K562 (cell line): ENCODE measurements around the gene PLA2G3.

Experiments
- HDAC1 ChIP-seq, 2 experiments: fragments of 450-650 bp; IDR thresholded peaks; 2 replicates each; pipeline ENCODE4 v1.6.1; 2016 to 2017; ENCODE audit warnings: inconsistent platforms in 1 of 2, mild to moderate bottlenecking in 1 of 2, moderate library complexity in 1 of 2
- JUND ChIP-seq, 2 experiments: IDR thresholded peaks; 2 replicates in 1 of 2; 3 replicates in 1 of 2; pipeline ENCODE4 v1.6.1; 2011; ENCODE audit warnings: borderline replicate concordance in 2 of 2, low read depth in 2 of 2, low read length in 2 of 2, improper control_type of control experiment in 1 of 2, missing biosample characterization in 1 of 2, missing genetic modification characterization in 1 of 2, missing genetic modification reagents in 1 of 2
- MYC ChIP-seq, 2 experiments: fragments of 250-450 bp in 1 of 2; sonication (Bioruptor Pico) in 1 of 2; IDR thresholded peaks; 2 replicates each; pipeline versions ENCODE4 v1.5.1 to v1.6.1; 2012 to 2021; ENCODE audit warnings: low read depth in 2 of 2, borderline replicate concordance in 1 of 2, improper control_type of control experiment in 1 of 2, low read length in 1 of 2, mild to moderate bottlenecking in 1 of 2, moderate library complexity in 1 of 2
- OTX1 ChIP-seq: fragments of 450-650 bp; formaldehyde crosslinking; IDR thresholded peaks from 2 replicates; pipeline ENCODE4 v1.4.0; 2022; ENCODE audit warnings: mild to moderate bottlenecking
- SMARCB1 ChIP-seq: IDR thresholded peaks from 2 replicates; pipeline ENCODE4 v1.6.1; 2011; ENCODE audit warnings: improper control_type of control experiment, low read depth; ENCODE audit not compliant: insufficient read length
- TCF7L2 ChIP-seq: fragments of 150-350 bp; IDR thresholded peaks from 2 replicates; pipeline ENCODE4 v1.6.1; 2016; ENCODE audit warnings: low read depth, mild to moderate bottlenecking, low read length, moderate library complexity
- ZFP30 ChIP-seq: fragments of 250-450 bp; sonication (Bioruptor Pico); IDR thresholded peaks from 2 replicates; pipeline ENCODE4 v1.8.0; 2022; ENCODE audit warnings: moderate library complexity, mild to moderate bottlenecking, inconsistent platforms, borderline replicate concordance
- ZNF347 ChIP-seq: fragments of 450-650 bp; formaldehyde crosslinking; IDR thresholded peaks from 2 replicates; pipeline ENCODE4 v1.4.0; 2020; ENCODE audit warnings: low read depth, mild to moderate bottlenecking, moderate library complexity
- TF ChIP-seq, protein P1 (sequence below), 3 experiments: IDR thresholded peaks in 2 of 3; conservative IDR thresholded peaks in 1 of 3; 2 replicates each; pipeline ENCODE4 v1.5.1; 2011 to 2012; ENCODE audit warnings: low read length in 3 of 3, mild to moderate bottlenecking in 3 of 3, control low read depth in 2 of 3, improper control_type of control experiment in 1 of 3, inconsistent platforms in 1 of 3, low read depth in 1 of 3, mixed read lengths in 1 of 3, moderate library complexity in 1 of 3; ENCODE audit not compliant: insufficient read depth in 2 of 3
- TF ChIP-seq, protein P2 (sequence below), 3 experiments: fragments of 200-800 bp in 1 of 3; sonication (Bioruptor generic) in 1 of 3; sonication (generic) in 1 of 3; formaldehyde crosslinking in 1 of 3; IDR thresholded peaks; 2 replicates each; pipeline versions ENCODE4 v1.6.1 to v1.8.0; 2016 to 2022; ENCODE audit warnings: mild to moderate bottlenecking in 2 of 3, missing compliant biosample characterization in 2 of 3, missing genetic modification characterization in 2 of 3, missing genetic modification reagents in 1 of 3
- TF ChIP-seq, protein P3 (sequence below), 2 experiments: fragments of 450-650 bp in 1 of 2; sonication (generic) in 1 of 2; formaldehyde crosslinking in 1 of 2; IDR thresholded peaks in 1 of 2; conservative IDR thresholded peaks in 1 of 2; 2 replicates each; pipeline versions ENCODE4 v1.6.1 to v1.8.1; 2016 to 2023; ENCODE audit warnings: mild to moderate bottlenecking in 2 of 2, moderate library complexity in 2 of 2, inconsistent platforms in 1 of 2, missing genetic modification reagents in 1 of 2

GRCh38 chr22:31162015-31162765 lies 21.9 kb upstream of the PLA2G3 start:
- TF ChIP-seq, protein P1, sequence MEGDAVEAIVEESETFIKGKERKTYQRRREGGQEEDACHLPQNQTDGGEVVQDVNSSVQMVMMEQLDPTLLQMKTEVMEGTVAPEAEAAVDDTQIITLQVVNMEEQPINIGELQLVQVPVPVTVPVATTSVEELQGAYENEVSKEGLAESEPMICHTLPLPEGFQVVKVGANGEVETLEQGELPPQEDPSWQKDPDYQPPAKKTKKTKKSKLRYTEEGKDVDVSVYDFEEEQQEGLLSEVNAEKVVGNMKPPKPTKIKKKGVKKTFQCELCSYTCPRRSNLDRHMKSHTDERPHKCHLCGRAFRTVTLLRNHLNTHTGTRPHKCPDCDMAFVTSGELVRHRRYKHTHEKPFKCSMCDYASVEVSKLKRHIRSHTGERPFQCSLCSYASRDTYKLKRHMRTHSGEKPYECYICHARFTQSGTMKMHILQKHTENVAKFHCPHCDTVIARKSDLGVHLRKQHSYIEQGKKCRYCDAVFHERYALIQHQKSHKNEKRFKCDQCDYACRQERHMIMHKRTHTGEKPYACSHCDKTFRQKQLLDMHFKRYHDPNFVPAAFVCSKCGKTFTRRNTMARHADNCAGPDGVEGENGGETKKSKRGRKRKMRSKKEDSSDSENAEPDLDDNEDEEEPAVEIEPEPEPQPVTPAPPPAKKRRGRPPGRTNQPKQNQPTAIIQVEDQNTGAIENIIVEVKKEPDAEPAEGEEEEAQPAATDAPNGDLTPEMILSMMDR (IDR thresholded peaks at IDR 0.05 in 2 of 3, conservative IDR thresholded peaks at IDR 0.05 in 1 of 3; ENCODE audit: insufficient read depth in 2 of 3, low read depth in 1 of 3, low read length in 3 of 3) = no peak
- TF ChIP-seq, protein P2, sequence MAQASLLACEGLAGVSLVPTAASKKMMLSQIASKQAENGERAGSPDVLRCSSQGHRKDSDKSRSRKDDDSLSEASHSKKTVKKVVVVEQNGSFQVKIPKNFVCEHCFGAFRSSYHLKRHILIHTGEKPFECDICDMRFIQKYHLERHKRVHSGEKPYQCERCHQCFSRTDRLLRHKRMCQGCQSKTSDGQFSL (CRISPR knock-in tag; IDR thresholded peaks at IDR 0.05) = no peak
- TF ChIP-seq, protein P2 (tag; IDR thresholded peaks at IDR 0.05) = no peak
- TF ChIP-seq TCF7L2 = no peak
- no peak for TF ChIP-seq MYC (IDR thresholded peaks at IDR 0.05; ENCODE audit: low read depth, low read length)
- no peak for TF ChIP-seq MYC (CRISPR knock-in tag; IDR thresholded peaks at IDR 0.05; ENCODE audit: borderline replicate concordance, low read depth)
- TF ChIP-seq SMARCB1 = no peak
- TF ChIP-seq ZNF347 (CRISPR knock-in tag) = no peak
- no peak for TF ChIP-seq ZFP30 (CRISPR knock-in tag)
- TF ChIP-seq, protein P3, sequence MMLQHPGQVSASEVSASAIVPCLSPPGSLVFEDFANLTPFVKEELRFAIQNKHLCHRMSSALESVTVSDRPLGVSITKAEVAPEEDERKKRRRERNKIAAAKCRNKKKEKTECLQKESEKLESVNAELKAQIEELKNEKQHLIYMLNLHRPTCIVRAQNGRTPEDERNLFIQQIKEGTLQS (IDR thresholded peaks at IDR 0.05) = no peak
- TF ChIP-seq, protein P3 (CRISPR knock-in tag; conservative IDR thresholded peaks at IDR 0.05) = no peak
- TF ChIP-seq OTX1 (CRISPR knock-in tag) = no peak
- no peak for TF ChIP-seq JUND (IDR thresholded peaks at IDR 0.05; ENCODE audit: borderline replicate concordance, low read depth, low read length)
- TF ChIP-seq JUND (tag; IDR thresholded peaks at IDR 0.05; ENCODE audit: borderline replicate concordance, low read depth, low read length) = no peak
- TF ChIP-seq HDAC1 (IDR thresholded peaks at IDR 0.05) = no peak
